ENCODE data around the gene RHBDF2. TPM values are rescaled to one million over a fixed set of nuclear protein-coding genes. Genes with fewer than 3 reads are reported as not detected.

RHBDF2 gene
- polyA plus RNA-seq, 1 donor (not counting 4 experiments of a cell fraction or from before 2014, with no cell fraction given) = 14.9 TPM

DNA sequence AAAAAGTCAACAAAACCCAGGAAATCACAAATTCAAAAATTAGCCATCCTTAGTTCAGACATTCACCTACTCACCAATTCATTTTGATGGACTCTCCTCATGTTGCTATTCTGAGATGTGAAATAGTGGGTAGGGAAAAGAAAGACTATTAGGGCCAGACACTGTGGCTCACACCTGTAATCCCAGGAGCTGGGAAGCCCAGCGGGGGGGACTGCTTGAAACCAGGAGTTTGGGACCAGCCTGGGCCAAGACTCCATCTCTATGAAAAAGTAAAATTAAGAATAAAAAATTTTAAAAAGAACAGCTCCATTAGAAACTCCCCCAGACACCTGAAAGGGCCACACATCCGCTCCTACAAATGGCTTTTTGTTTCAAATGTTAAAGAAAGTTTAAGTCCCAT, 69.7 kb downstream of the RHBDF2 start:
- H3K27ac ChIP-seq (ENCODE audit: control insufficient read depth, insufficient read depth, low read length) = no peak overlapping the region
- no peak overlapping the region for H3K4me2 ChIP-seq (ENCODE audit: control insufficient read depth, extremely low read depth, insufficient read depth, low read depth, low read length)
- no peaks in the 10 kb centered on the region for H3K9me3 ChIP-seq (ENCODE audit: control insufficient read depth, low read depth, low read length)
- no peak for FAIRE-seq
- no peak overlapping the region for H3K4me3 ChIP-seq (ENCODE audit: control insufficient read depth in 2 of 3, extremely low read depth in 1 of 3, insufficient read depth in 2 of 3, low read depth in 1 of 3, low read length in 3 of 3)
- no peak overlapping the region for H3K9ac ChIP-seq (ENCODE audit: control insufficient read depth, extremely low read depth, insufficient read depth, low read length)
- peaks cover 0 to 2% of the 10 kb centered on the region in 2 experiments for H3K36me3 ChIP-seq (ENCODE audit: control insufficient read depth in 2 of 2, extremely low read depth in 1 of 2, insufficient read depth in 2 of 2, low read length in 2 of 2)
- H3K9me1 ChIP-seq (ENCODE audit: control insufficient read depth, extremely low read depth, insufficient read depth, low read length) = peaks cover 2% of the 10 kb centered on the region
- H4K20me1 ChIP-seq (ENCODE audit: control insufficient read depth, extremely low read depth, insufficient read depth, low read length) = peaks cover 9% of the 10 kb centered on the region
- DNase-seq (ENCODE audit: low read depth, low spot score) = no peak
- TF ChIP-seq CTCF (optimal IDR thresholded peaks at IDR 0.05 in 1 of 3, IDR thresholded peaks at IDR 0.05 in 1 of 3, conservative IDR thresholded peaks at IDR 0.05 in 1 of 3; ENCODE audit: extremely low read depth in 1 of 3, insufficient read depth in 2 of 3, low read length in 3 of 3) (no peak), EZH2 (IDR thresholded peaks at IDR 0.05; ENCODE audit: low read length) (no peak)
- H3K79me2 ChIP-seq (ENCODE audit: control insufficient read depth, insufficient read depth, low read length) = peaks cover 47% of the 10 kb centered on the region
- no peak overlapping the region for H2AFZ ChIP-seq (ENCODE audit: control insufficient read depth, low read length)
- dilution Hi-C loops (cut with MboI; ENCODE audit: extremely low pct_ligation_motif_present, low sequenced_read_pairs) = no loop called here
- peaks cover 10% of the 10 kb centered on the region for H3K4me1 ChIP-seq (ENCODE audit: control insufficient read depth, extremely low read depth, insufficient read depth, low read length)
- no peaks in the 10 kb centered on the region for H3K27me3 ChIP-seq (ENCODE audit: control insufficient read depth, extremely low read depth, insufficient read depth, low read length)

GRCh38 chr17:76428511-76428910, 72.7 kb downstream of the RHBDF2 start:
- Histone ChIP-seq H3K9me1 (ENCODE audit: control insufficient read depth, extremely low read depth, insufficient read depth, low read length) (peaks cover 2% of the 10 kb centered on the region), H3K4me1 (ENCODE audit: control insufficient read depth, extremely low read depth, insufficient read depth, low read length) (peaks cover 3% of the 10 kb centered on the region), H3K27ac (ENCODE audit: control insufficient read depth, insufficient read depth, low read length) (no peak overlapping the region), H4K20me1 (ENCODE audit: control insufficient read depth, extremely low read depth, insufficient read depth, low read length) (peaks cover 9% of the 10 kb centered on the region), H3K27me3 (ENCODE audit: control insufficient read depth, extremely low read depth, insufficient read depth, low read length) (no peaks in the 10 kb centered on the region), H3K4me2 (ENCODE audit: control insufficient read depth, extremely low read depth, insufficient read depth, low read depth, low read length) (no peak overlapping the region), H2AFZ (ENCODE audit: control insufficient read depth, low read length) (no peak overlapping the region), H3K36me3 (ENCODE audit: control insufficient read depth in 2 of 2, extremely low read depth in 1 of 2, insufficient read depth in 2 of 2, low read length in 2 of 2) (peaks cover 0 to 2% of the 10 kb centered on the region in 2 experiments), H3K4me3 (ENCODE audit: control insufficient read depth in 2 of 3, extremely low read depth in 1 of 3, insufficient read depth in 2 of 3, low read depth in 1 of 3, low read length in 3 of 3) (no peak overlapping the region), H3K9me3 (ENCODE audit: control insufficient read depth, low read depth, low read length) (no peaks in the 10 kb centered on the region), H3K79me2 (ENCODE audit: control insufficient read depth, insufficient read depth, low read length) (peaks cover 28% of the 10 kb centered on the region), H3K9ac (ENCODE audit: control insufficient read depth, extremely low read depth, insufficient read depth, low read length) (no peak overlapping the region)
- no peak for FAIRE-seq
- dilution Hi-C loops (cut with MboI; ENCODE audit: extremely low pct_ligation_motif_present, low sequenced_read_pairs) = no loop called here
- no peak for DNase-seq (ENCODE audit: low read depth, low spot score)
- TF ChIP-seq EZH2 (IDR thresholded peaks at IDR 0.05; ENCODE audit: low read length) (no peak), CTCF (optimal IDR thresholded peaks at IDR 0.05 in 1 of 3, IDR thresholded peaks at IDR 0.05 in 1 of 3, conservative IDR thresholded peaks at IDR 0.05 in 1 of 3; ENCODE audit: extremely low read depth in 1 of 3, insufficient read depth in 2 of 3, low read length in 3 of 3) (no peak)

All from keratinocyte (primary cell).